SK-N-MC (cell line): ENCODE data around the gene CD6.

Source experiments
- EZH2 ChIP-seq: fragments of 200-600 bp; sonication (generic); IDR thresholded peaks from one replicate; pipeline ENCODE4 v1.6.1; 2017; ENCODE audit warnings: antibody characterized with exemption
- FOXP2 ChIP-seq: optimal IDR thresholded peaks from 2 replicates; pipeline ENCODE3; 2011; ENCODE audit warnings: mild to moderate bottlenecking, moderate library complexity; ENCODE audit not compliant: insufficient read depth; ENCODE audit errors: extremely low read length, control extremely low read depth
- POLR2AphosphoS5 ChIP-seq: IDR thresholded peaks from 2 replicates; pipeline ENCODE4 v1.6.1; 2012; ENCODE audit warnings: mild to moderate bottlenecking, low read depth, low read length, borderline replicate concordance

- TF ChIP-seq EZH2 = no peak
- no peak for TF ChIP-seq FOXP2
- TF ChIP-seq POLR2AphosphoS5 = no peak
These were observed 52.5 kb downstream of the CD6 start for GRCh38 chr11:61023966-61024295.
